Mammary epithelial cell (primary cell): ENCODE data around the gene CDCA8.

Experiments
- CTCF ChIP-seq, 2 donors: IDR thresholded peaks in 1 of 2; conservative IDR thresholded peaks in 1 of 2; 2 replicates each; pipeline ENCODE4 v1.5.1; 2011 to 2012; ENCODE audit warnings: inconsistent platforms in 2 of 2, low read length in 2 of 2, mild to moderate bottlenecking in 2 of 2, control low read depth in 1 of 2, low read depth in 1 of 2; ENCODE audit not compliant: insufficient read depth in 1 of 2; ENCODE audit errors: extremely low read depth in 1 of 2
- EZH2 ChIP-seq: IDR thresholded peaks from 2 replicates; pipeline ENCODE4 v1.6.1; 2012; ENCODE audit warnings: low read length, inconsistent platforms, borderline replicate concordance

GRCh38 chr1:37718901-37719571 lies 26.7 kb downstream of the CDCA8 start:
- no peak for TF ChIP-seq EZH2
- no peak for TF ChIP-seq CTCF (conservative IDR thresholded peaks at IDR 0.05 in 1 of 2, IDR thresholded peaks at IDR 0.05 in 1 of 2; ENCODE audit: extremely low read depth in 1 of 2, insufficient read depth in 1 of 2, low read depth in 1 of 2, low read length in 2 of 2)
